Stomach (tissue), 4 donors: ENCODE measurements around the gene DNER.
"Not testable (repeated sequence)": the region's sequence is repeated elsewhere in the genome, so short reads cannot be mapped to it uniquely, and the experiment has no call there.

ENCODE experiments used
- CTCF ChIP-seq, 7 experiments: fragments of 450-650 bp in 4 of 7; fragments of 200-600 bp in 3 of 7; sonication (generic) in 3 of 7; IDR thresholded peaks; one replicate each; pipeline ENCODE4 v1.5.1; 2016 to 2019; ENCODE audit warnings: antibody characterized with exemption in 7 of 7, control low read depth in 2 of 7, mild to moderate bottlenecking in 1 of 7
- EP300 ChIP-seq: sonication (generic); formaldehyde crosslinking; IDR thresholded peaks from one replicate; pipeline ENCODE4 v1.6.1; 2017; ENCODE audit warnings: antibody characterized with exemption
- POLR2A ChIP-seq, 4 donors: fragments of 450-650 bp; IDR thresholded peaks; one replicate each; pipeline ENCODE4 v1.6.1; 2016; ENCODE audit warnings: antibody characterized with exemption in 4 of 4, control low read depth in 2 of 4, mild to moderate bottlenecking in 1 of 4, moderate library complexity in 1 of 4
- POLR2AphosphoS5 ChIP-seq, 3 donors: sonication (generic); formaldehyde crosslinking; IDR thresholded peaks; one replicate each; pipeline ENCODE4 v1.6.1; 2016; ENCODE audit warnings: antibody characterized with exemption in 3 of 3

GRCh38 chr2:229693845-229694244, 20.5 kb downstream of the DNER start:
- TF ChIP-seq POLR2A (IDR thresholded peaks at IDR 0.05); CTCF (IDR thresholded peaks at IDR 0.05); POLR2AphosphoS5 (IDR thresholded peaks at IDR 0.05); EP300: not testable (repeated sequence)
